ENCODE measurements around the gene SDHAF1.
"Not testable (repeated sequence)": the region's sequence is repeated elsewhere in the genome, so short reads cannot be mapped to it uniquely, and the experiment has no call there.

SDHAF1 gene

GRCh38 chr19:36040495-36040894 lies 45.5 kb downstream of the SDHAF1 start:
- no peak overlapping the region for H2AFZ ChIP-seq (ENCODE audit: low read length)
- no peaks in the 10 kb centered on the region for H3K27me3 ChIP-seq (ENCODE audit: insufficient read depth, low read length)
- H3K9me3 ChIP-seq (ENCODE audit: low read length): no peaks in the 10 kb centered on the region
- TF ChIP-seq EZH2 (IDR thresholded peaks at IDR 0.05; ENCODE audit: borderline replicate concordance, low read length): no peak
- TF ChIP-seq CTCF (IDR thresholded peaks at IDR 0.05; ENCODE audit: low read length): no peak
- H3F3A ChIP-seq (ENCODE audit: insufficient read depth, low read length): no peaks in the 10 kb centered on the region
- no peak overlapping the region for H3K9ac ChIP-seq (ENCODE audit: low read length)
- no peak overlapping the region for H3K27ac ChIP-seq (ENCODE audit: low read depth, low read length, poor library complexity, severe bottlenecking)
- no peak overlapping the region for H3K4me3 ChIP-seq (ENCODE audit: low read depth, low read length, poor library complexity, severe bottlenecking)
- H3K4me2 ChIP-seq (ENCODE audit: low read length): no peak overlapping the region
- H3K79me2 ChIP-seq (ENCODE audit: insufficient read depth, low read length): no peaks in the 10 kb centered on the region
- H3K36me3 ChIP-seq (ENCODE audit: insufficient read depth, low read length): no peaks in the 10 kb centered on the region
- no peaks in the 10 kb centered on the region for H3K9me2 ChIP-seq (ENCODE audit: low read depth, low read length)
- H3K4me1 ChIP-seq (ENCODE audit: insufficient read depth, low read length, severe bottlenecking): no peaks in the 10 kb centered on the region
- no peaks in the 10 kb centered on the region for H4K20me1 ChIP-seq (ENCODE audit: insufficient read depth, low read length)

- H3K27ac ChIP-seq (ENCODE audit: low read depth, low read length, poor library complexity, severe bottlenecking); H3K4me1 ChIP-seq (ENCODE audit: insufficient read depth, low read length, severe bottlenecking); H3F3A ChIP-seq (ENCODE audit: insufficient read depth, low read length); H3K79me2 ChIP-seq (ENCODE audit: insufficient read depth, low read length); H3K9me3 ChIP-seq (ENCODE audit: low read length); H3K4me2 ChIP-seq (ENCODE audit: low read length); H2AFZ ChIP-seq (ENCODE audit: low read length); H3K4me3 ChIP-seq (ENCODE audit: low read depth, low read length, poor library complexity, severe bottlenecking); H3K9me2 ChIP-seq (ENCODE audit: low read depth, low read length); H3K27me3 ChIP-seq (ENCODE audit: insufficient read depth, low read length); H3K36me3 ChIP-seq (ENCODE audit: insufficient read depth, low read length); H3K9ac ChIP-seq (ENCODE audit: low read length); H4K20me1 ChIP-seq (ENCODE audit: insufficient read depth, low read length): not testable (repeated sequence)
Observed at GRCh38 chr19:36041092-36041491, 46.1 kb downstream of the SDHAF1 start.

- TF ChIP-seq CTCF (IDR thresholded peaks at IDR 0.05; ENCODE audit: low read length) (no peak), EZH2 (IDR thresholded peaks at IDR 0.05; ENCODE audit: borderline replicate concordance, low read length) (no peak)
- no peak overlapping the region for H3K27ac ChIP-seq (ENCODE audit: low read depth, low read length, poor library complexity, severe bottlenecking)
- H3K9me3 ChIP-seq (ENCODE audit: low read length): no peaks in the 10 kb centered on the region
Observed at GRCh38 chr19:36041831-36042230, 46.8 kb downstream of the SDHAF1 start.

GRCh38 chr19:36043952-36044351 lies 49.0 kb downstream of the SDHAF1 start:
- no peaks in the 10 kb centered on the region for H3K9me2 ChIP-seq (ENCODE audit: low read depth, low read length)
- no peaks in the 10 kb centered on the region for H3K27me3 ChIP-seq (ENCODE audit: insufficient read depth, low read length)
- H3K27ac ChIP-seq (ENCODE audit: low read depth, low read length, poor library complexity, severe bottlenecking): no peak overlapping the region
- H3K9me3 ChIP-seq (ENCODE audit: low read length): no peaks in the 10 kb centered on the region
- H3K9ac ChIP-seq (ENCODE audit: low read length): no peak overlapping the region
- H3K36me3 ChIP-seq (ENCODE audit: insufficient read depth, low read length): no peaks in the 10 kb centered on the region
- no peak overlapping the region for H3K4me3 ChIP-seq (ENCODE audit: low read depth, low read length, poor library complexity, severe bottlenecking)
- no peaks in the 10 kb centered on the region for H4K20me1 ChIP-seq (ENCODE audit: insufficient read depth, low read length)
- H3K4me1 ChIP-seq (ENCODE audit: insufficient read depth, low read length, severe bottlenecking): no peaks in the 10 kb centered on the region
- no peak overlapping the region for H2AFZ ChIP-seq (ENCODE audit: low read length)
- no peaks in the 10 kb centered on the region for H3K79me2 ChIP-seq (ENCODE audit: insufficient read depth, low read length)
- no peaks in the 10 kb centered on the region for H3F3A ChIP-seq (ENCODE audit: insufficient read depth, low read length)
- no peak overlapping the region for H3K4me2 ChIP-seq (ENCODE audit: low read length)
- TF ChIP-seq CTCF (IDR thresholded peaks at IDR 0.05; ENCODE audit: low read length): no peak
- TF ChIP-seq EZH2 (IDR thresholded peaks at IDR 0.05; ENCODE audit: borderline replicate concordance, low read length): no peak

More at GRCh38 chr19:36041831-36042230, 46.8 kb downstream of the SDHAF1 start:
- Histone ChIP-seq H3K9me2 (ENCODE audit: low read depth, low read length) (no peaks in the 10 kb centered on the region), H3F3A (ENCODE audit: insufficient read depth, low read length) (no peaks in the 10 kb centered on the region), H3K79me2 (ENCODE audit: insufficient read depth, low read length) (no peaks in the 10 kb centered on the region), H3K36me3 (ENCODE audit: insufficient read depth, low read length) (no peaks in the 10 kb centered on the region), H3K27me3 (ENCODE audit: insufficient read depth, low read length) (no peaks in the 10 kb centered on the region), H2AFZ (ENCODE audit: low read length) (no peak overlapping the region), H3K9ac (ENCODE audit: low read length) (no peak overlapping the region), H4K20me1 (ENCODE audit: insufficient read depth, low read length) (no peaks in the 10 kb centered on the region), H3K4me1 (ENCODE audit: insufficient read depth, low read length, severe bottlenecking) (no peaks in the 10 kb centered on the region), H3K4me2 (ENCODE audit: low read length) (no peak overlapping the region), H3K4me3 (ENCODE audit: low read depth, low read length, poor library complexity, severe bottlenecking) (no peak overlapping the region)
